LNCAP (cell line): Measurements from ENCODE around the gene KANK3.

ENCODE experiments used
- TF ChIP-seq, protein P1 (sequence below): fragments of 450-650 bp; IDR thresholded peaks from 2 replicates; pipeline ENCODE4 v1.5.1; 2017; ENCODE audit warnings: mild to moderate bottlenecking

The KANK3 gene

DNA sequence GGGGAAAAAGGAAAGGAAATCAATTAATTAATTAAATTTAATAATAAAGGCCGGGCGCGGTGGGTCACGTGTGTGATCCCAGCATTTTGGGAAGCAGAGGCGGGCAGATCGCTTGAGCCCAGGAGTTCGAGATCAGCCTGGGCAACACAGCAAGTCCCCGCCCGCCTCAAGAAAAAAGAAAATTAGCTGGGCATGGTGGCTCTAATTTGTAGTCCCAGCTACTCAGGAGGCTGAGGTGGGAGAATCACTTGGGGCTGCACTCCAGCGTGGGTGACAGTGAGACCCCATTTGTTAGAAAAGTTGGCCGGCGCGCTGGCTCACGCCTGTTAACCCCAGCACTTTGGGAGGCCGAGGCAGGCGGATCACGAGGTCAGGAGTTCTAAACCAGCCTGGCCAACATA lies 34.2 kb downstream of the KANK3 start:
- TF ChIP-seq, protein P1, sequence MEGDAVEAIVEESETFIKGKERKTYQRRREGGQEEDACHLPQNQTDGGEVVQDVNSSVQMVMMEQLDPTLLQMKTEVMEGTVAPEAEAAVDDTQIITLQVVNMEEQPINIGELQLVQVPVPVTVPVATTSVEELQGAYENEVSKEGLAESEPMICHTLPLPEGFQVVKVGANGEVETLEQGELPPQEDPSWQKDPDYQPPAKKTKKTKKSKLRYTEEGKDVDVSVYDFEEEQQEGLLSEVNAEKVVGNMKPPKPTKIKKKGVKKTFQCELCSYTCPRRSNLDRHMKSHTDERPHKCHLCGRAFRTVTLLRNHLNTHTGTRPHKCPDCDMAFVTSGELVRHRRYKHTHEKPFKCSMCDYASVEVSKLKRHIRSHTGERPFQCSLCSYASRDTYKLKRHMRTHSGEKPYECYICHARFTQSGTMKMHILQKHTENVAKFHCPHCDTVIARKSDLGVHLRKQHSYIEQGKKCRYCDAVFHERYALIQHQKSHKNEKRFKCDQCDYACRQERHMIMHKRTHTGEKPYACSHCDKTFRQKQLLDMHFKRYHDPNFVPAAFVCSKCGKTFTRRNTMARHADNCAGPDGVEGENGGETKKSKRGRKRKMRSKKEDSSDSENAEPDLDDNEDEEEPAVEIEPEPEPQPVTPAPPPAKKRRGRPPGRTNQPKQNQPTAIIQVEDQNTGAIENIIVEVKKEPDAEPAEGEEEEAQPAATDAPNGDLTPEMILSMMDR, result no peak

DNA sequence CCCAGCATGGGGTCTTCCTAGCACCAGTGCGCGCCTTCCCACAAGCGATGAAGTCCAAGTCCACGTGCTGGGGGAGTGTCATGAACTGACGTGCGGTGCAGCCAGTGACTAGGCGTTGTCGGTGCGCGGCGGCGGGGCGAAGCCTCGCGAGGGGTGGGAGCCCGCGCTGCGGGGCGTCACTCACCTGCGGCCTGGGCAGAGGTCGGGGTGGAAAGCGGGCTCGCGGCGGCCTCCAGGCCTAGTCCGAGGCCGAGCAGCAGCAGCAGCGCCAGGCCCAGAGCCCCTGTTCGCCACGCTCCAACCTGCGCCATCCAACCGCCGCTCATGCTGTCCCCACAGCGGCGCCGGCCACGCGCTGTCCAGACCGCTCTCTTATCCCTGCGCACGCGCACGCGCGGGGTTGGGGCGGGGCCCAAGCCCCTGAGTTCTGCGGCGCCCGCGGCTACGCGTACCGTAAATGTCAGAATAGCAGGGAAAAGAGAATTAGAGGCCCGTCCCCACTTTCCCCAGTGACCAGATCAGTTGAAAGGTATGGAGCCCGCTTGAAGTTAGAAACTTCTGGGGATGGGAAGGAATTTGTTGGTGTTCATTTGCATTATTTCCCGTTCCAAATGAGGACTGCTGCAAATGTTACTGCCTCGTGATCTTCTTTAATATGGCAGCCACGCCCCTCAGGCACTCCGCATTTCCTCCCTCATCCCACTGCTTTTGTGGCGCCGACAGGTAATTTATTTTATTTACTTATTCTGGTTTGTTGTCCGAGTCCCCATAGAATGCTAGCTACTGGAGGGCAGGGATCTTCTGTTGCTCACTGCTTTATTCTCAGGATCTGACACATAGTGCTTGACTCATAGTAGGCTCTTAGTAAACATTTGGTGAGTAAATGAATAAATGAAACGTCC lies 34.8 kb downstream of the KANK3 start, which contains the start of gene CD320:
Gene CD320, minus strand, starts transcription at position 394 of the 902 bp plus-strand sequence. Its CDS starts 68 bp downstream, at position 326.
- TF ChIP-seq, protein P1, result no peak

DNA sequence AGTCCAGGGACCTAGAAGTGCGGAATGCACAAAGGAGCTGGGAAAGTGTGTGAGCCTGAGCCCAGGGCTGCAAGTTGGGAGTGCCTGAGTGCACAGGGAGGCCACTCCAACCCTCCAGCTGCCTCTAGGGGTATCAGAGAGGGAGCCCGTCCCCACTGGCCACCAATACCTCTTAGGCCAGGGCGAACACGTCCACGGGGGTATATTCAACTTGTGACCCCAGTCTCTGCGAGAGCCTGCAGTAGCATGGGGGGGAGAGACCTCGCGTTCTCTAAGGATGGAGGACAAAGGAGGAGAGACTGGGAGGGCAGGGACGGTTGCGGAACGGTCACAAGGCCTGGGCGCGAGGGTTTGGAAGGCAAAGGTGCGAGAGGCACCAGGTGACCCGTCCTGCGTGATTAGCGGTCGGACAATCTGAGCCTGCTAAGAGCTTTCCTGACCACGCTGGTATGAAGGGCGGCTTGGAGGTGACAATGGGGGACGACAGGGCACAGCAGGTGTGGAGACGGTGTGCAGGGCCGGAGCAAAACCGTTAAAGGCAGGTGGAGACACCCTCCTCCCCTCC lies 35.6 kb downstream of the KANK3 start:
- TF ChIP-seq, protein P1, result no peak; the same call in 1 of the 2 replicates

DNA sequence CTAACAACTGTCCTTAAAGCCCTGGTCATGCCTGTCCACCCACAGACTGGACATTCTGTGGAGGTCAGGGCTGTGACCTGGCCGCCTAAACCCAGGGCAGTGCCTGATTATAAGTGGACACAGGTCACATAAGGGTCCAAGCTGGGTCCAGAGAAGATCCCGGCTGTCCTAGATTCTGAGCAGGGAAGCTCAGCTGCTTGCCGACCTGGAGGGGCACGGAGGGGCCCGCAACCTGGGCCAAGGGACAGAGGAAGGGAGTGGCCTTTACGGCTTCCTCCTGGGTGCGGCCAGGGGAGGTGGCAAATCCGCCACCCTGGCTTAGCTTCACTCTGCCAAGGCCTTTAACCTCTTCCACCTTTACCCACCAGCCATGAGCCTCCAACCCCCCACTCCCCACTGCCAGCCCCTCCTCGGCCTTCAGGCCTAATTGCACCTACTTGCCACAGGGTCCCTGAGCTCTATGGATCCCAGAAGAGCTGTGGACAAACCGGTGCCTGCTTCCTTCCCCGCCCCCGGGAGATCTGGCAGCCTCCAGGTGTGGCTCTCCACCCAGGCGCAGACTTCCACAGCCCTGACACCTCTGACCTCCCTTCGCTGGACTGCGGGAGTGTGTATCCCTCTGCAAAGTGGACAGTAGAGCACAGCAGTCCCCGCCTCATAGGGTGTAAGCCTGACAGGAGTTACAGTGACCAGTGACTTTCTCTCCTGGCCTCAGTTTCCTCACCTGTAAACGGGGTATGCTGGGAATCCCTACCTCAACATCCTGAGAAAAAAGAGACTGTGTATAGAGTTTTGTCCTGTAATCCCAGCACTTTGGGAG lies 36.6 kb downstream of the KANK3 start:
- TF ChIP-seq, protein P1, result no peak

DNA sequence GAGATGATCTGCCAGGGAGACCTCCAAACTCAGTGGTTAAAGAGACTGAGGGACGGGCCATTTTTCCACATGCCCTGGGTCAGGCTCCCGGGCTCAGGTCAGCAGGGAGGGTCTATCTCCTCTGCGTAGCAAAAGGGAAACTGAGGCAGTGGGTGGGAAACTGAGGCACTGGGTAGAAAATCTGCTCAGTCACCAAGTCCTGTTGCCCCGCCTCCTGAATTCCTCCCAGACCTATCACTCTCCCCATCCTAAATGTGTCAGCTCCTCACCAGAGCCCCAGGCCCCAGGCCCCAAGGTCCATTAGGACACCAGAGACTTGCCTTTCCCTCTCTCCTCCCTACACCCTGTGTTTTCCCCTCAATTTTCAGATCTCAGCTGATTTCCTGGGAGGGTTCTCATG lies 37.3 kb downstream of the KANK3 start:
- TF ChIP-seq, protein P1, result no peak

DNA sequence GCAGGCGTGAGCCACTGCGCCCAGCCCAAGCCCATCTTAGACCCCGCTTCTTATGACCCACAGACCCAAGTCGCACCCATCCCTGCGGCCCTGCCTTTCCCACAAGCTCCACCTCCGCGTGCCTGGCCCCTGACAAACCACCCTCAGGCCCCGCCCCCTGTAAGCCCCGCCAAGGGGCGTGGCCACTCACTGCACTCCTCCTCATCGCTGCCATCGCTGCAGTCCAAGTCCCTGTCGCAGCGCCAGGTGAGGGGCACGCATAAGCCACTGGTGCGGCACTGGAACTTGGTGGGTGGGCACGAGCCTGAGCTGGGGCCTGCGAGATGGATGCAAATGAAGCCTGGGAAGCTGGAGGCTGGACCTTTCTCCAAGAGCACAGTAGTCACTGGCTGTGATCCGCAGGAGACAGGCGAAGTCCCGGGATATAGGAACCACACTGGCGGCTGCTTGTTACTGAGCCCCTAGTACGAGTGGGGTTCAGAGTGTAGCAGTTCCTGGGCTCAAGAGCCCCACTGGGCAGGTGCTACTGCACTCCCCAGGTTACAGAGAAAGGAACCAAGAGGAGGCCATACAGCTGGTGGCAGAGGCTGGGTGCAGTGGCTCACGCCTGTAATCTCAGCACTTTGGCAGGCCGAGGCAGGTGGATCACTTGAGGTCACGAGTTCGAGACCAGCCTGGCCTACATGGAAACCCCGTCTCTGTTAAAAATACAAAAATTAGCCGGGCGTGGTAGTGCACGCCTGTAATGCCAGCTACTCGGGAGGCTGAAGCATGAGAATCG lies 38.0 kb downstream of the KANK3 start:
- TF ChIP-seq, protein P1, result no peak

DNA sequence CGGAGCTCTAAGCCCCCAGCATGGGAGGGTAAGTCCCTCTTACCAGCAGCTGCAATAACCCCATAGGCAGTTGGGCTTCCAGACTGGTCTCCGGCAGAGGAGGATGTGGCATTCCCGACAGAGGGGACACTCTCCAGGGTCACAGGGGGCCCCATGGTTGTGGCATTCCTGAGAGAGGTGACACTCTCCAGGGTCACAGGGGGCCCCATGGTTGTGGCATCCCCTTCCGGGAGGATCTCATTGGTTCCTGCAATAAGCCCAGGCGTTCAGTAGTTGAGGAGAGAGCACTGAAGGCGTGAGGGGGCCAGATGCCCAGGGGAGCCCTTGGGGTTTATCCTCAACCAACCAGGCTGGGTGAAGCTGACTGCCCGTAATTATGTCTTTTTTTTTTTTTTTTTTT lies 40.3 kb downstream of the KANK3 start:
- TF ChIP-seq, protein P1, result no peak
